ENCODE data around the gene DBT.
A peak's percentile ranks its signal among the peaks of the same experiment; 100 is the strongest.
"Not testable (repeated sequence)": the region's sequence is repeated elsewhere in the genome, so short reads cannot be mapped to it uniquely, and the experiment has no call there.

DBT gene

DNA sequence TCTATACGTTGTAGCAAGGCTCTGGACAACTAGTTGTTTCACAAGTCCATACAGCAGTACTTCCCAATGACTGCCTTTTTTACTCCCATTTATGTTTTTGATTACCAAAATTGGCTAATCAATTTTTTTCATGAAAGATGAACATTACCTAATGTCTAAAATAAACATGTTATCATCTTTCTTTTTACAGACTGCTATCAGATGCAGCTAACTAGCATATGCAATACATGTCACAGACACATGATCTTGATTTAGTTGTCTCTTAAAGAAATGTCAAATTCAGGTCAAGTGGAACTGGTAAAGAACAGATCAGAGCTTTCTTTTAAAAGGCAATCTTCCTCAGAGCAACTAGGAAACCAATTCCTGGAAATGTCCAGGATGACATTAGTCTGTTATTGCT is 630 bp upstream of the DBT start:
- DNase-seq, result no peak

DNA sequence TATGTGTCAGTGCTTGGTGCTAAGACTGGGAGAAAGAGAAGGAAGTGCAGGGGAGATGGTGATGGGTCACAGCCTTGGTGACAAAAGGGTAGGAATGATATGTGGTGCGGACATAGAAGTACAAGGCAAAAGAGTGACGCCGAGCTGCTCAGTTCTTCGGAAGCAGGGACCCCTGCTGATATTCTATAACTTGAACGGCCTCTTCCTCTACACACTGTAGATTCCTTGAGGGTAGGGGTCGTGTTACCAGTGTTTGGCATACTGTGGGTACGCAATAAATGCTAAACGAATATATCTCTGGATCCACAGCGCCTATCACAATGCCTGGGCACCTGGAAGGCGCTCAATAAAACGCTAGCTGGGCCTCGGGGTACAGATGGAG is 488 bp downstream of the DBT start:
- peak in 1 of 5 experiments; percentile 9 for DNase-seq

DNA sequence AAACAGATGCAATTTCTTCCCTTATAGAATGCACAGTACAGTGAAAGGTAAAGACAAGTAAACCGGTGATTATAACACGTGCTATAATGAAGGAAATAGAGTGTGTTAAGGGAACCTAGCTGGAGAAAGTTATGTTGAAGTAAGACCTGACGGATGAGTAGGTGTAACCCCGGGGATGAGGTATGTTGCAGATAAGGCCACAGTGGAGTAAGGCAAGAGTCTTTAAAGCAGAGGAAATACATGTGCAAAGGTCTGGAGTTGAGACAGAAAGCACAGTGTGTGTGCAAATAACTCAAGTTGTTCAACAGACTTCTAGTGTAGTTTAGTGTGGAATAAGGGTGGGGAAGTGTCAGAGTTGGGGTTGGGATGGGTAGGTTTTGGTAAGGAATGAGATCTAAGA is 2.9 kb downstream of the DBT start:
- no peak for DNase-seq

DNA sequence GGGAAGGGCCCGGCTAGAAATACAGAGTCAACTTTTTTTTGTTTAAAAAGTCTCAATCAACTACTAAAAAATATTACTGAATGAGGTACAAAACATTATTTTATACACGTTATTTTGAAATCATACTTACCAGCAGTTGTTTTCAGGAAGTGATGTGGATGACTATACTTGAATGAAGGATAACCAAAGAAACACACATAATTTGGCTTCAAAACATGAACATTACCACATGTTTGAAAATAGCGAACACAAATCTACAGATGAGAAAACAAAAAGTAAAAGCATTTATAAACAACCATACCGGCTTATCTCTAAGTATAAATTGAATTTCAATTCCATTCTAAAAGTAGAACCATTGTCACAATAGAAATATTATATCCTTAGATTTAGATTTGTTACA is 9.0 kb downstream of the DBT start:
- DNase-seq, result no peak

DNA sequence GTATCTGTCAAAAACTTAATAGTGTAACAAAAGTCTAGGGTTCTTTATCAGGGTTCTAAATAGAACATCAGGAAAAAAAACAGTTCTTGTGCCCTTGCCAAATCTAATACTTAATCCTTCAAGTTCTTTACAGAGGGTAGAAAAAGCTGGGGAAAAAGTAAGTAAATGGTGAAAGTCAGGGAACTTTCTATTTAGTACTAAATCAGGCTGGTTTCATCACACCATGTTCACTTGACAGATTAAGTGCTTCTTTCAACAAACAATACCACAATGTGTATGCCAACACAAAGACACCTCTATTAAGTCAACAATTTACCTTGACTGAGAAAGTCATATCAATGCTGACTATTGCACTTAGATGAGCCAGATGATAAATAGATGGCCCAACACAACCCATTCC is 9.7 kb downstream of the DBT start:
- no peak for DNase-seq

DNA sequence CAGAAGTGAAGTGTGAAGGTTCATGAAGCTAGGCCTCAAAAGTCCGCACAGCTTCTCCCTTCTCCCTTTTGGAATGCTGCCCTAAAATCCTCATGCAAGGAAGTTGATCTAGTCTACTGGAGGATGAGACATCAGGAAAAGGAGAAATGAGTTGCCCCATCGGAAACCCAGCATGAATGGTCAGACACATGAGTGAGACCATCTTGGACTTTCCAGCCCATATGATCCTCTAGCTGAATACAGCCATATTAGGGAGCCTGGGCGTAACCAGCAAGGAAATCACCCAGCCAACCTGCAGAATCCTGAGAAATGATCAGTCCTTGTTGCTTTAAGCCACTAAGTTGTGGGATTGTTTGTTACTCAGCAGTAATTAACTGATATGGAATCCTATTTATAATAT is 12.5 kb downstream of the DBT start:
- DNase-seq, result no peak

DNA sequence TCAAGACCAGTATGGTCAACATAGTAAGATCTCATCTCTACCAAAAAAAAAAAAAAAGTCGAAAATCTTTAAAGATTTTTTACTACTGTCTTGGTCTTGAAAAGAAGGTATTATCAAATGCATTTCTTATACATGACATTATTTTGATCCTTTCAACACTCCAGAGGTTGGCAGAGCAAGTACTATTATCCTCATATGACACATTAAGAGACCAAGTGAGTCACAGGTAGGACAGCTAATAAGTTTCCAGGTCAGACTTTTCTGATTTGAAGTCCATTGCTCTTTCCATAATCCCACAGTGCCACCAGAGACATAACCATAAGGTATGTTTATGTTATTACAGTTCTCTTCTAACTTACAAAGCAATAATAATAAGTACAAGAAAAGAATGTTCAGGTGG is 15.2 kb downstream of the DBT start:
- no peak for DNase-seq

DNA sequence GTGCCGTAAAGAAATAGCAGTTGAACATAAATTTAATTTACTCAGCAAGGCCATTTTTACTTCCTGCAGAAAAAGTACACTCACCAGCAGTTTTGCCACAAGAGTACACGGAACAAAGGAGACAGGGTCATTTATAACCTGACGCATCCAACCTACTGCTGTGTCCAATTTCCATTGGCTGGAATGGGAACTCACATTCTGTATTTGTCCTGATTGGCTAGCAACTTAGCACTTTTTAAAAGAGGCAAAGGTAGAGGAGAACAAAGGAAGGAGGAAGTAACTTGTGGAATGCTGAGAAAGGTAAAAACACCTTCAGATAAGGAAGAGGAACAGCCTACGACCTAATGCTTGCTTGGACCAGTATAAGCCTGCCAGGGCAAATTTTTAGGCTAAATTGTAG is 16.1 kb downstream of the DBT start:
- DNase-seq, result not testable (repeated sequence)

DNA sequence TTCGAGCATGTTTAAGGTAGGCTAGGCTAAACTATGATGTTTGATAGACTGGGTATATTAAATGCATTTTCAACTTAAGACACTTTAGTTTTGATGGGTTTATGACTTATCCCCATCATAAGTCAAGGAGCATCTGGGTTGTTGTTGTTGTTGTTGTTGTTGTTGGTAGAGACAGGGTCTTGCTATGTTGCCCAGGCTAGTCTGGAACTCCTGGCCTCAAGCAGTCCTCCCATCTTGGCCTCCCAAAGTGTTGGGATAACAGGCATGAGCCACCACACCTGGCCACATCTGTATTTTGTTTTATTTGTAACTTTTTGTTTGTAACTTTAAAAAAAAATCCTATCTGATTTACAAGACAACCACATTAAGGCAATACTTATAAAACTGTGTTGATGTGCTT is 17.5 kb downstream of the DBT start:
- no peak for DNase-seq

DNA sequence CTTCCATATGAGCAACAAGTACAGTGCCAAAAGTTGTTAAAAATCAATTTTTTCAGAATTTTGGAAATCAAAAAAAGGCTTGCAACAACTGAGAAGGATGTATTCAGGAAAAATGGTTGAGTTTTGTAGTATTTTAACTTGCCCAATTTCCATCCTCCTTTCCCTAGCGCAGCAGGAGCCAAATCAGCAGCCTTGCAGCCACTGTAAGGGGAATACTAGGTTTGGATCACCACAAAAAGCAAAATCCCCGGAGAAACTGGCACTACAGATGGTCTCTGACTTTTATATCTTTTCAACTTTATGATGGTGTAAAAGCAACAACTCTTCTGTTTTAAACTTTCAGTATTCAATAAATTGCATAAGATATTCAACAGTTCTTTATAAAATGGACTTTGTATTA is 17.9 kb downstream of the DBT start:
- DNase-seq, result no peak

DNA sequence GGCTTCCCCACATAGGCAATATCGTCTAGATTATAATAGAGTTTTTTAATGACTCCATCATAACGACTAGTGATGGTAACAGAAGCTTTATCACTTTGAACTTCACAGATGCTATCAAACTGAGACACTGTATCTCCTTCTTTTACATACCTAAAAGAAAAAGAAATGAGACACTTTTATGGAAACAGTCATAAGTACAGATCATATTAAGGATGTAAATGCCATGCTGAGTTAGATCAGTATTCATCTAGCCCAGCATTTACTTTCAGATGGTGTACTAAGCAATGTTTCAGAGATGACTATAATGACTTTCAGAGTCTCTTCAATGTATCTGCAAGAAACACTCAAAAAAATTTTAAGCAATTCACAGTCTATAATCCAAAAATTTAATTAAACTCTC is 18.9 kb downstream of the DBT start:
- peak in 1 of 5 experiments; percentile 73 for DNase-seq

DNA sequence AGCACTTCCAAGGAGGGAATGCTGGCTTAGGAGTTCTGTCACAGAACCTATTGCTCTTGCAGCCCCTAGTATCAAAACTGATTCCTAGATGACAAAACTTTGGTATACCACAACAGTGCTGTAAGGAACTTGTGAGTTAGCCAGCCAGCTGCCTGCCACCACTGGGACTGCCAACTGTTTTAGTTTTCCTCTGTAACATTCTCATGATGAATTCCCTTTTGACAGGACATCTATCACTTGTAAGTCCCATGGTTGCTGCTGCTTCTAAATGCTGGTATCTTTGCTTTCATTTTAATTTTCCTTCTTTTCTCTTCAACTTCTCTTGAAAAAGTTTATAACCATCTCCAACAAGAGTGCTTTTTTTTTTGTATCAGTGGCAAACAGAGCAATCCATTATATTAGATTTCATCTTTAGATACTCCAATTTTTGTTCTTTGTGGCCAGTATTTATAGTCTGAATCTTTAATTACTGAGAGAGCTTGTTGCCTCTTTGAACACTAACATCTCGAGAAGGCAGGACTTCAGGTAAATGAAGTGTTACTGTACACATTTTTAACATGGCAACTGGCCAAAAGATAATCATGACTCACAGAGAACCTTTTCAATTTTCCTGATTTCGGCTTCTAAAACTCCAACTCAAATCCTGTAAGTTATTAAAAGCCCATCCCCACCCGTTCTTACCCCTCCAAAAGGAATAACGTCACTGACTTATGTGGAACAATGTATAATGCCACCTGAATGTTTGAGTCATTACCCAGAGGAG is 19.8 kb downstream of the DBT start:
- no peak for DNase-seq

DNA sequence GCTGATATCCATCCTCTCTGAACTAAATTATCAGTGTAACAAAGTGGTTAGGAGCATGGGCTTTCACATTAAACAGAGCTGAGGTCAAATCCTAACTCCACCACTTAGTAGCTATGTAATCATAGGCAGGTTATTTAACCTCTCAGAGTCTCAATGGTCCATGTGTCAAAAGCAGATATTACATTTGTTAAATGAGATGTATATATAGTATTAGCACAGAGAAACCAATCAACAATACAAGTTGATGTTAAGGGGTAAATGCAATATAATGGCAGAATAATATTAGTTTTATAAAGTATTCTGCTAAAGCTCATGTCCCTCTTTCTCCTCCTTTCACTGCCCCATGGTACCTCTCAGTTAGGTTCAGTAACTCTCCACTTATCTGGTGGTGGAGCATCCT is 27.2 kb downstream of the DBT start:
- no peak for DNase-seq

DNA sequence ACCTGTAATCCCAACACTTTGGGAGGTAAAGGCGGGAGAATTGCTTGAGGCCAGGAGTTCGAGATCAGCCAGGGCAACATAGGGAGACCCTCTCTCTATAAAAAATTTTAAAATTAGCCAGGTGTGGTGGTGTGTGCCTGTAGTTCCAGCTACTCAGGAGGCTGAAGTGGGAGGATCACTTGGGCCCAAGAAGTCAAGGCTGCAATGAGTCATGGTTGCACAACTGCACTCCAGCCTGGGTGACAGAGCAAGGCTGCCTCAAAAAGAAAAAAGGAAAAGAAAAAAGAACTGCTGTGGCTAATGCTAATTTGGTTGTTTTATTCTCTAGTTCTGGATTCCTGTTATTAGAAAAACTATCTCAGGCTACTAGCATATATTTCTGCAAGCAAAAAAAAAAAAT is 29.8 kb downstream of the DBT start:
- peak in 1 of 5 experiments; percentile 3 for DNase-seq

DNA sequence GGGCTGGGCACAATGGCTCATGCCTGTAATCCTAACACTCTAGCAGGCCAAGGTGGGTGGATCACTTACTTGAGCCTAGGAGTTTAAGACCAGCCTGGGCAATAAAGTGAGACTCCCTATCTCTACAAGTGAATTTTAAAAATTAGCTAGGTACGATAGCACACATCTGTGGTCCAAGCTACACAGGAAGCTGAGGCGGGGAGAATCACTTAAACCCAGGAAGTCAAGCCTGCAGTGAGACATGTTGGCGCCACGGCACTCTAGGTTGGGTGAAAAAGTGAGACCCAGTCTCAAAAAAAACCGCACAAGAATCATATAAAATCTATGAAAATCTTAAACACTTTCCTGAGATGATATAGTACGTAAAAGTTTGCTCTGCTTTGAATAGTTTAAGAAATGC is 30.2 kb downstream of the DBT start:
- no peak for DNase-seq

DNA sequence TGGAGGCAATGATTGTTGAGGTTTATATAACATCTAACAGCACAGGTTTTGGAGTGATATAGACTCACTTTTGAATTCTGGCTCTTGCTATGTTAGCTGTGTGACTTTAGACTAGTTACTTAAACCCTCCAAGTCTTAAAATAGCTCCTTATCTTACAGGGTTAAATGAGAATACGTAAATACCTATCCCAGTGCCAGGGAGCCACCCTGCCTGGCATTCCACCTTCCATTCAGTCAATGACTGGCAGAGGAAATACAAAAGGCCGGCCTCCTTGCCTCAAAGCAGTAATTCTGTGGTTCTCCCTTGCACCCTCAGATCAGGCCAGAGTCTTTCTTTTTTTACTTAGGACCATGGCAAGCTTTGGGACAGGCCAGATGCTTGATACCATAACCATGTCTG is 31.8 kb downstream of the DBT start:
- DNase-seq, result no peak

DNA sequence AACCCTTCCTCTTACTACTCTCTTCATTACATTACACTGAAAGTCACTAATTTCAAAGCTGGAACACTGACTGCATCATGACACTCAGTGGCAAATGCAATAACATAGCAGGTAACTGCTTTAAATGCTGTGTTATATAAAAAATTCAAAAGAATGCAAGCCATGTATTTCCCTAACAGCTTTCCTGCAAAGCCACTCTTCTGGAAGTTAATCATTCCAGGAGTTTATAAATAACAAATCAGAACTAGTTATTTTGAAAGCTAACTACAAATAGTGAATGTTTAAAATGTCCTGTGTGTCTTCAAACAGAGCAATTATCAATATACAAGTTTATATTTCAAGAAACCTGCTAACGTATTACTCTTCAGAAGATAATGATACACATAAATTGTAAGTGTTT is 34.5 kb downstream of the DBT start:
- no peak for DNase-seq

DNA sequence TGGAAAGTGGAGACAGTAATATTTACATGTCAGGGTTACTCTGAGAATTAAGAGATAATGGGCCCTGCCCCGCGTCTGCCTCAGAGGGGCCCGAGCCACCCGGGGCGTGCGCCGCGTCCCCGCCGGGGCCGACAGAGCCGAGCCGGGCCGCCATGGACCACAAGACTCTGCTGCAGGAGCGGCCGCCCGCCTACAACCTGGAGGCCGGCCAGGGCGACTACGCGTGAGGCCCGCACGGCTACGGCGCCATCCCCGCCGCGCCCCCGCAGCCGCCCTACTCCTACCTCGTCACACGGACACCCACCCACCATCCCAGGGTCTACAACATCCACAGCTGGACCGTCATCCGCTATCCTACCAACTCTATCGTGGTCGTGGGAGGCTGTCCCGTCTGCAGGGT is 36.5 kb downstream of the DBT start:
- no peak for DNase-seq

DNA sequence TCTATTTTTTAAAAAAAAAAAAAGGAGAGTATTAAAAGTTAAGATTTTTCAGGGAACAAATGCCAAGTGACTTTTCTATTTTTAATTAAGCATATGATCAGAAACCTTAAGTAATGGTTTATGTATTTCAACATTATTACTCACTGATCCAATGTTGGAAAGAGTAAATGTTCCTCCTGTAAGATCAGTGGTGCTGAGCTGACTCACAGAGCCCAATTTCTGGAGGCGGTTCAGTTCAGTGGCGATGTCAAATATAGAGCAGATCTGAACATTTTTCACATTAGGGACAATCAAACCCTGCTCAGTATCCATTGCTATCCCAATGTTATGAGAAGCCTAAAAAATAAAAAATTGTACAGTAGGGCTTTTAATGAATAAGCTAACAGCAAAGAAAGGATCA is 43.3 kb downstream of the DBT start:
- no peak for DNase-seq

DNA sequence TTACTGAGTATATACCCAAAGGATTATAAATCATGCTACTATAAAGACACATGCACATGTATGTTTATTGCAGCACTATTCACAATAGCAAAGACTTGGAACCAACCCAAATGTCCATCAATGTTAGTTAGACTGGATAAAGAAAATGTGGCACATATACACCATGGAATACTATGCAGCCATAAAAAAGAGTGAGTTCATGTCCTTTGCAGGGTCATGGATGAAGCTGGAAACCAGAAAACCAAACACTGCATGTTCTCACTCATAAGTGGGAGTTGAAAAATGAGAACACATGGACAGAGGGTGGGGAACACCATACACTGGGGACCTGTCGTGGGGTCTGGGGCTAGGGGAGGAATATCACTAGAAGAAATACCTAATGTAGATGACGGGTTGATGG is 44.0 kb downstream of the DBT start:
- DNase-seq, result not testable (repeated sequence)

DNA sequence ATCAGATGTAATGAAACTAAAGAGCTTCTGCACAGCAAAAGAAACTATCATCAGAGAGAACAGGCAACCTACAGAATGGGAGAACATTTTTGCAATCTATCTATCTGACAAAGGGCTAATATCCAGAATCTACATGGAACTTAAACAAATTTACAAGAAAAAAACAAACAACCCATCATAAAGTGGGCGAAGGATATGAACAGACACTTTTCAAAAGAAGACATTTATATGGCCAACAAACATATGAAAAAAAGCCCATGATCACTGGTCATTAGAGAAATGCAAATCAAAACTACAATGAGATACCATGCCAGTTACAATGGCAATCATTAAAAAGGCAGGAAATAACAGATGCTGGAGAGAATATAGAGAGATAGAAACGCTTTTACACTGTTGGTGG is 44.5 kb downstream of the DBT start:
- DNase-seq, result not testable (repeated sequence)

DNA sequence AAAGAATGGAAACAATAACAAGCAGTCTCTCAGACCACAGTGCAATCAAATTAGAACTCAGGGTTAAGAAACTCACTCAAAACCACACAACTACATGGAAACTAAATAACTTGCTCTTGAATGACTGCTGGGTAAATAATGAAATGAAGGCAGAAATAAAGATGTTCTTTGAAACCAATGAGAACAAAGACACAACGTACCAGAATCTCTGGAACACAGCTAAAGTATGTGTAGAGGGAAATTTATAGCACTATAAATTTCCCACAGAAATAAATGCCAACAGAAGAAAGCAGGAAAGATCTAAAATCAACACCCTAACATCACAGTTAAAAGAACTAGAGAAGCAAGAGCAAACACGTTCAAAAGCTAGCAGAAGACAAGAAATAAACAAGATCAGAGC is 46.9 kb downstream of the DBT start:
- DNase-seq, result not testable (repeated sequence)

DNA sequence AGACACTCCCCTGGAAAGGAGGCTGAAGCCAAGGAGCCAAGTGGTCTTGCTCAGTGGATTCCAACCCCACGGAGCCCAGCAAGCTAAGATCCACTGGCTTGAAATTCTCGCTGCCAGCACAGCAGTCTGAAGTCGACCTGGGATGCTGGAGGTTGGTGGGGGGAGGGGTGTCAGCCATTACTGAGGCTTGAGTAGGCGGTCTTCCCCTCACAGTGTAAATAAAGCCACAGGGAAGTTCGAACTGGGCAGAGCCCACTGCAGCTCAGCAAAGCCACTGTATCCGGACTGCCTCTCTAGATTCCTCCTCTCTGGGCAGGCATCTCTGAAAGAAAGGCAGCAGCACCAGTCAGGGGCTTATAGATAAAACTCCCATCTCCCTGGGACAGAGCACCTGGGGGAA is 49.6 kb downstream of the DBT start:
- DNase-seq, result not testable (repeated sequence)

DNA sequence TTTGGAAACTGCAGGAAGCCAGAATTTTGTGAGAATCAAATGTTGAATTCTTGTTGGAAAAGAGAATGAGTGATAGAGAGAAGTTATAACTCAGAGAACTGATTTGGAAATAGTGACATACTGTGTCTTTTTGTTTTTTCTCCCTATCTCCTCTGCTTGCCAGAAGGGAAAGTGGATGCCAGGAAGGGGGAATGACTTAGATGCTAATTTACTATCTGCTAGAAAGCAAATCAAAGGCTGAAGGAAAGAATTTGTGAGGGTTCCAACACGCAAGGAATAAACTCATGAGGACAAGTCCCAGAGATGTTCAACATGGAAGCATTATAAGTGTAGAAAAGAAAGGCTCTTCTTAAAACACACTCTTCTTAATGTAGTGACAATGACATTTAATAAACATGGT is 51.0 kb downstream of the DBT start:
- no peak for DNase-seq

DNA sequence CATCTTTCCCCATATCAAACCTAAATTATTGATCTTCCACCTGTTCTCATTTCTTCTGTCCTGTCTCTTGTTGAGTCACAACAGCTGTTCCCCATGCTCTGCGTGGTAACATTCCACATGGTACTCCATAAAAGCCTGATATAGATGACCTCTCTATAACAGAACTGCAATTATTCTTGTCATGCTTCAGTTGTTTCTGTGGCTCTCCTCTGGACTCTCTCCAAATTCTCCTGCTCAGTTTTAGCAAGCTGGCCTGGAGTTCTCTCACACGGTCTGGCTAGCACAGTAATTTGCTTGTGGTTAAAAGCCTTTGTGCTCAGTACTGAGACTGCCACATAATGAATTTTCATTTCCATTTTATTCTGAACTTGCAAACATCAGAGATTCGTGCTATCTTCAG is 61.0 kb downstream of the DBT start:
- no peak for DNase-seq
